Choroid plexus epithelial cell (primary cell): ENCODE results near the gene PMF1.

Experiments
- DNase-seq: peaks from one replicate; pipeline ENCODE4 v3.0.0-alpha.2; 2010; ENCODE audit warnings: low read depth
- H3K4me3 ChIP-seq: 2 replicates; pipeline ENCODE4 v1.5.1; 2011; ENCODE audit warnings: low read depth, mild to moderate bottlenecking, control low read depth, low read length, moderate library complexity
- CTCF ChIP-seq: conservative IDR thresholded peaks from 2 replicates; pipeline ENCODE4 v1.5.1; 2011; ENCODE audit warnings: low read depth, mild to moderate bottlenecking, control low read depth, inconsistent platforms, low read length, moderate library complexity

PMF1 gene

DNA sequence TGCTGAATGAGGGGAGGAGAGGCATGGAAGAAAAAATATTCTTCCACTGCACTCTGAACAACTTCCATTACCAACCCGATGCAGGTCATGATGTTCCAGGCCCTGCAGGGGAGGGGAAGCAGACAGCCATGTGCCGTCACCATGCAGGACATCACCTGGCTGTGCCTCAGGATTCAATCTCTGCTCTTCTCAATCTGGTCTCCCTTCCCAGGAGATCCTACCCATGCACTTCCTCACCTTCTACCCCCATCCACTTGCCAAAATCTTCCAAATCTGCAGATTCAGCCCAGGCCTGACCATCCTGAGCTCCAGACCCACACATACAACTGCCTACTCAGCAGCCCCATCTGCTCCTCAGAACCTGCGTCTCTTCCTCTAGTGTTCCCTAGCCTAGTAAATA, 40.8 kb downstream of the PMF1 start:
- H3K4me3 ChIP-seq: no peak overlapping the region
- DNase-seq: no peak
- TF ChIP-seq CTCF: no peak

GRCh38 chr1:156257711-156258110, 44.9 kb downstream of the PMF1 start:
- no peak overlapping the region for H3K4me3 ChIP-seq
- no peak for DNase-seq
- TF ChIP-seq CTCF: no peak

GRCh38 chr1:156258859-156259258, 46.1 kb downstream of the PMF1 start:
- no peak overlapping the region for H3K4me3 ChIP-seq
- TF ChIP-seq CTCF: no peak
- DNase-seq: no peak

GRCh38 chr1:156259805-156260204, 47.0 kb downstream of the PMF1 start:
- peak; percentile 34 for DNase-seq
- peak; percentile 37 for TF ChIP-seq CTCF
- no peak overlapping the region for H3K4me3 ChIP-seq

DNA sequence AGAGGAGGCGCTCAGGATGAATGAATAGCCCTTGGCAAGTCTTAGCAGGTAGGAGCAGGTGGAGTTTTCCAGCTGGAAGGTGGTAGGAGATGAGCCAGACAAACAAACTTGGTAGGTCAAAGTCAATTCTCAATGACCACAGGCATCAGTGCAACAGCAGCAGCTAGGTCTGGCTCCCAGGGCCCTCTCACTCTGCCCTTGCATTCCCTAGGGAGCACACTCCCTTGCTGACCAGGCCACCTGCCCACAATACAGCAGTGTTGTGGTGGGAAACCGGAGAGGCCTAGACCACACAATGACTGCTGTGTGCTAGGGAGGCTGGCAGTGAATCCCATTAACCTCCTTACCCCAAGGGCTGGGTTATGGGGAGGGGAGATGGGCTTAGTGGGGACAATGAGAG, 48.1 kb downstream of the PMF1 start:
- TF ChIP-seq CTCF: no peak
- H3K4me3 ChIP-seq: no peak overlapping the region
- DNase-seq: no peak

DNA sequence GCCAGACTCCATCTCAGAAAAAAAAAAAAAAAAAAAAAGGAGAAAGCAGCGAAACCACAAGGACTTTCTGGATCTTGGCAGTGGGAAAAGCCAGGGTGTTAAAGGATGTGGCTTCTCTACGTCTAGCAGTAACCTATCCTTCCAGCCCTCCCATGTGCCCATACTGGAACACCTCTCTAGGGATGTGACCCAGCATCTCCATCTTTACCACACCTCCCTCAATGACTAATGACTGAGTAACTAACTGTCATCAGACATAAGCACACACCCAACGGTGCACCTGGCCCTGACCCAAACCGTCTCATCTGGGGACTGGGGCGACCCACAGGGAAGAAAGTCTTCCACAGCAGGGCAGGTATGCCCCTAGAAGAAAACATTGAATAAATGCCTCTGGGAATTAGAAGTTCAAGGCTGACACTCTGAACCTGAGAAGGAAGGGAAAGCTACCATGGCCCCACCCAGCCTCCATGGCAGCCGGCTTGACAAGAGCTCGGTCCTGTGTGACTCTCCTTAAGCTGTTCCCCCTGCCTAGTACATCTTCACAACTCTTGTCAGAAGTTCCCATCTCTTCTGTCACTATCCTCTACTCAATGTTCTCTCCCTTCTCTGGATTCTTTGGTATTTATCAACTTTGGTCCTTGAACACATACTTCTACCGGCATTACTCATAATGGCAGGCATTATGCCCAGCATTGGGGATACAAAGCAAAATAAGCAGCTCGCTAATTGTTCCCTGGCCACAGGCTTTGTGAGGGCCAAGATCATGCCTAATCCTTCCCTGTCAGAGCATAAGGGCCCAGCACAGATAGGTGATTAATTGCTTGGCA, 49.9 kb downstream of the PMF1 start:
- H3K4me3 ChIP-seq: no peak overlapping the region
- no peak for TF ChIP-seq CTCF
- peak; percentile 64 for DNase-seq

DNA sequence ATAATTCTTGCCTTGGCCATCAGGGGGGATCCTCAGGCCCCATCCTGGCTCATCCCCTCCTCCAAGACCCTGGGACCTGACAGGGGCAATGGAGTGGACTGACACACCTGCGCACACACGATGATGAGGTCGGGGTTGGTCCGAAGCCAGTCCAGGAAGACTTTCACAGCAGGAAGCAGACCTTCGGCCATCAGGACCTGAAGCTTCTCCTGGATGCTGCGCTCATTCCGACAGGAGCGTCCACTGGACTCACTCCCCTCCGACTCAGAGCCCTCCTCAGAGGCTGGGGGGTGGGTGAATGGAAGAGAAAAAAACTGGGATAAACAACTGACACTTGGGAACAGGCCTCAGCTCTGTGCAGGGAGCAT, 50.5 kb downstream of the PMF1 start:
- no peak for TF ChIP-seq CTCF
- H3K4me3 ChIP-seq: no peak overlapping the region
- no peak for DNase-seq
